T47D (cell line): Measurements from ENCODE around the gene FOXO3.

Experiments used
- DNase-seq, 2 experiments: peaks; one replicate each; pipeline versions ENCODE4 v3.0.0 to v3.0.0-alpha.2; 2011 to 2012; ENCODE audit warnings: low read depth in 1 of 2, low spot score in 1 of 2
- JUND ChIP-seq: IDR thresholded peaks from 2 replicates; pipeline ENCODE4 v1.6.1; 2012; ENCODE audit warnings: low read depth
- in situ Hi-C: cut with HindIII; loops from 2 replicates; pipeline ENCODE4 v1.10.0; 2016; ENCODE audit warnings: low sequenced_read_pairs, low pct_unique_long_range_greater_than_20kb

Gene FOXO3

GRCh38 chr6:108585359-108585758 lies 24.6 kb downstream of the FOXO3 start:
- in situ Hi-C loops = no loop called here
- no peak for DNase-seq
- TF ChIP-seq JUND = no peak

DNA sequence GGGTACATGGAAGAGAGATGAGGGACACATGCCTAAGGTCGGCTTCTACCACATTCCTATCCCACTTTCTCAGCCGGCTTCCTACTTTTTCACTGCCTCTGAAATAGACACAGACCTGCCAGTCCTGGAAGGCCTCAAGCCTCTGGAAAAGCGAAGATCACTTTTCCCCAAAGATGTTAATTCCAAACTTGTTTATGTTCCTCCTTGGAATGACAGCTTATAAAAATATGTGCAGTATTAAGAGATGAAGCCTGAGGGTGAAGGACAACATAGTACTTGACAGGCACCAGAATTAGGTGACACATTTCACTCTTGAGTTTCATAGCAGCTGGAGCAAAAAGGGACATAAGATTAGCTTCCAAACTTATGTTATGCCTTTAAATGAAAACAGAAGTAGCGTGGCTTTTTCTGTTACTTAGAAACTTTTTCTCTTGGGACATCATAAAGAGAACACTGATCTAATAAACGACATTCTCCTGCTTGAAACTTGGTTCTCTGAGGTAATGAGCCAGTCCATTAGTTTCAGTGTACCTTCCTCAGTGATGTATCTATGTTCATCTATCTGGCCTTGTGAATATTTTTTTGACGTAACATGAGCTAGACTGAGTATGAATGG lies 25.3 kb downstream of the FOXO3 start:
- TF ChIP-seq JUND = no peak
- DNase-seq = no peak
- in situ Hi-C loops = no loop called here

- in situ Hi-C loops = no loop called here
- TF ChIP-seq JUND = no peak
- no peak for DNase-seq
These were observed 26.7 kb downstream of the FOXO3 start for GRCh38 chr6:108587258-108588059.

DNA sequence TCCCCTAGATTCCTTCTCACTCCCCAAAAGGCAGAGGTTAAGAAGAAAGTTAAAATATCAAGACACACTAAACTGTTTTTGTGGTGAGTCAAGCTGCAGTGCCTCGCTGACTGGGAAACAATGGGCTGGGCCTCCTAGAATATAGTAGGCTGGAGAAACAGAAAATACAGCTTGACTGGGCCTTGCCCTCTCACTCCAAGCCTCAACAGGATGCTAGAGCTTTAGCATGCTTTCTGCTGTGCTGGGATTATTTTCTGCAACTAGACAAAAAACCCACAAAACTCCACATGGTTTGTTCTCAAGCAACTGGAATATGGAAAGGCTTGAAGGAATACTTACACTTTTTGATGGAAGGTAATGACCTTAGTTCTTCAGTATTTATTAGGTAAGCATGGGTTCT lies 27.9 kb downstream of the FOXO3 start:
- in situ Hi-C loops = no loop called here
- no peak for TF ChIP-seq JUND
- DNase-seq = no peak

DNA sequence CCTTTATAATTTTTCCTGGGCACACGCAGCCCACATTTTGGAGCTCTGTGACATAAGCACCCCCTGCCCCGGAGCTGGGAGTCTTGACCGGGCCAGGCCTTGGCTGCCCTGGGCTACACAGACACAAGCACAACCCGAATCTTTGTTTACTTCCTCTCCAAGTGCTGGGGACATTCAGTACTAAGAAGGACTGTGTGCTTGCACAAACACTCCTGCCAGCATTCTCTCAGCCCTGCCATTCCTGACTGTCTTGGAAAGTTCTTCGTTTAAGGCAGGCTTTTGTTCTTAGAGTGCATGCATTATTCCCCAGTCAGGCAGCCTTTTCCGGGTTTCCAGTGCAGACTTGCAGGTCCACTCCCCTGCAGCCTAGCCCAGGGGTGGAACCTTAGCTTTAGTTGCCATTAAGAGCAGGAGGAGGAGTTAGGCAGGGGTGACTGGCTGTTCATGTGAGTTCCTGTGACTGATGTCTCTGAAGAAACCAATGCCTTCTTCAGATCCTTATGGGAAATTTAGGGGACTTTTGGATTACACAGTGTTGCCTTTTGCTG lies 28.6 kb downstream of the FOXO3 start:
- DNase-seq = peak; percentile 23 to 85
- no peak for TF ChIP-seq JUND
- in situ Hi-C loops = no loop called here

DNA sequence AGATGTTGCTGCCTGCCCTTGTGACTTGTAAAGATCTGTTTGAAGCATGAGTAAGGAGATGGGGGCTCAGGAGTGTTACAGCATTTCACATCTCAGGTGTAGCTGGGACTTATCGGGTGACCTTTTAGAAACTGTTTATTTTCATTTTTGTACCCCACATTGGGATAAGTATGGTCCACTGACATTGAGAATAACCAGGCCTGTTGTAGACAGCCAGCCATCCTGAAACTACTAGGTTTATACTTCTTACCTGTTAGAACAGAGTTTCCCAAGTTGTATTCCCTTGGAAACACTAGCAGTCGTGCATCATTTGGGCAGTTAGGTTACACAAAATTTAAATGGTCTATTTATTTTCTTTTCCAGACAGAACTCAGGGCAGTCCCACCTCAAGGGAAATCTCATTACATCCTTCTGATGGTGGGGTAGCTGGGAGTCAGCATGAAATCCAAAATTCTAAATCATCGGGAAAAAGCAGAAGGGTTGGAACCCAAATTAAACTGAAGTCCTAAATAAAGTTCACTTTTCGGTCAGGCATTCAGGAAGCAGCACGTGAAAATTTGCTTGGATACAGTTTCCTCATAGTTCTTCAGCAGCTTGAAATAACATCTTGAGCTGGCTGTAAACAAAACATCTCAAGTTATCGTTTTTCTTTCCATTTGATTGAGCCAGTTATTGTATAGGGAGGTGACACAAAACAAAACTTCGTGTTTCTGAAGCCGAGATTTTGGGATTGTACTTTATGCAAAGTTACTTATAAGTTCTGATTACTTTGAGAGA lies 30.5 kb downstream of the FOXO3 start:
- DNase-seq = peak in 1 of 2 experiments; percentile 6
- in situ Hi-C loops = no loop called here
- TF ChIP-seq JUND = no peak

- DNase-seq = peak in 1 of 2 experiments; percentile 58
- in situ Hi-C loops = no loop called here
- no peak for TF ChIP-seq JUND
These were observed 31.9 kb downstream of the FOXO3 start for GRCh38 chr6:108592371-108593337.

DNA sequence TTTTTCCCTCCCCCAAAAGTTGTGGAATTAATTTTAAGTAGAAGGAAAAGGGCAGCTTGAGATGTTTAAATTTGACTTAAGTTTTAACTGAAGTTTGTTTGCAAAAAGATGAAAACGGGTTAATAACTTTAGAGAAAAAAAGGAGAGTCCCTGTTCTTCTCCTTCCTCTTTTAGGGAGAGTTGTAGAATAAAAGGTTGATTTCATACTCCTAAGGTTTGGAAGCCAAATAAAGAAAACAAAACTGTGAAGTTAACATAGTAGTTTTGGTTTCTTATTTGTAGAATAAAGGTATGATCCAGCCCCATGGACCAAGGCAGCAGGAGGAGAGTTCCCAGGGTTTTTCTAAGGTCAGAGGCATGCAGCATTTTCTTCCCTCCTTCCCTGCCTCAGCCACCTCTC lies 33.4 kb downstream of the FOXO3 start:
- no peak for DNase-seq
- in situ Hi-C loops = no loop called here
- no peak for TF ChIP-seq JUND

GRCh38 chr6:108594640-108595039 lies 33.9 kb downstream of the FOXO3 start:
- in situ Hi-C loops = no loop called here
- peak in 1 of 2 experiments; percentile 12 for DNase-seq
- no peak for TF ChIP-seq JUND

DNA sequence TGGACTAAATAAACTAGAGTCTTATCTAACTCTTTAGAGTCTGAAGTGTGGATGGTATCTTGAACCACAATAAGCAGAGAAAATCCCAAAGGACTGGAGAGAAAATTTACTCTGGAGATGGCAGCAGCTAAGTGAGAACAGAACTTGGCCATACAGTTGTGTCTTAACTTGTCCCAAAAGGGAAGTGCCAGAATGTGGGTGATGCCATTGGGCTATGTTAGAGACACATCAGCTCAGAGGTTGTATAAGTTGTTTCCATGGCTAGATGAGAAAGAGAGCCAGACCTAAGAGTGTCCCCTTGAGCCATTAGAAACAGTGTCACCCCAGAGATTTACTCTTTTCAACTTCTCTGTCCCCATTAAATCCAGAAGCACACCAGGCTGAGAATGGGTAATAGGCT lies 36.2 kb downstream of the FOXO3 start:
- in situ Hi-C loops = no loop called here

GRCh38 chr6:108597572-108598304 lies 37.0 kb downstream of the FOXO3 start:
- TF ChIP-seq JUND = no peak
- DNase-seq = no peak
- in situ Hi-C loops = no loop called here

More for the DNA sequence above, 36.2 kb downstream of the FOXO3 start:
- no peak for DNase-seq
- no peak for TF ChIP-seq JUND
